Fibroblast of lung (primary cell): ENCODE data around the gene CELF3. TPM values are rescaled to one million over a fixed set of nuclear protein-coding genes. Genes with fewer than 3 reads are reported as not detected.

ENCODE experiments used
- DNase-seq, 2 donors: peaks; one replicate each; pipeline versions ENCODE4 v3.0.0 to v3.0.0-alpha.2; 2010; ENCODE audit warnings: low read depth in 2 of 2
- H2AFZ ChIP-seq: 2 replicates; pipeline ENCODE4 v1.5.1; 2012; ENCODE audit warnings: low read length, control low read depth, inconsistent platforms
- H3K27ac ChIP-seq: 2 replicates; pipeline ENCODE4 v1.5.1; 2011; ENCODE audit warnings: low read length, control low read depth; ENCODE audit not compliant: insufficient read depth
- H3K27me3 ChIP-seq: 2 replicates; pipeline ENCODE4 v1.5.1; 2011; ENCODE audit warnings: mild to moderate bottlenecking, low read length; ENCODE audit not compliant: control insufficient read depth, insufficient read depth
- H3K36me3 ChIP-seq: 2 replicates; pipeline ENCODE4 v1.5.1; 2011; ENCODE audit warnings: low read length; ENCODE audit not compliant: control insufficient read depth, insufficient read depth
- H3K4me1 ChIP-seq: 2 replicates; pipeline ENCODE4 v1.5.1; 2011; ENCODE audit warnings: low read length; ENCODE audit not compliant: control insufficient read depth, insufficient read depth; ENCODE audit errors: extremely low read depth
- H3K4me2 ChIP-seq: 2 replicates; pipeline ENCODE4 v1.5.1; 2011; ENCODE audit warnings: low read length, control low read depth; ENCODE audit not compliant: insufficient read depth; ENCODE audit errors: extremely low read depth
- H3K4me3 ChIP-seq, 4 experiments: fragments of 200-600 bp in 1 of 4; sonication (generic) in 1 of 4; replicated peaks in 1 of 4; 2 replicates each; pipeline ENCODE4 v1.5.1; 2011 to 2016; ENCODE audit warnings: low read length in 4 of 4, low read depth in 3 of 4, mild to moderate bottlenecking in 3 of 4, control low read depth in 2 of 4, inconsistent platforms in 1 of 4, mixed read lengths in 1 of 4; ENCODE audit not compliant: insufficient read depth in 1 of 4; ENCODE audit errors: control extremely low read depth in 1 of 4
- H3K79me2 ChIP-seq: 2 replicates; pipeline ENCODE4 v1.5.1; 2012; ENCODE audit warnings: mild to moderate bottlenecking, low read length, inconsistent platforms; ENCODE audit not compliant: control insufficient read depth, insufficient read depth
- H3K9ac ChIP-seq: 2 replicates; pipeline ENCODE4 v1.5.1; 2011; ENCODE audit warnings: mild to moderate bottlenecking, low read length, control low read depth; ENCODE audit not compliant: insufficient read depth
- H3K9me3 ChIP-seq: 2 replicates; pipeline ENCODE4 v1.5.1; 2012; ENCODE audit warnings: low read depth, low read length; ENCODE audit not compliant: control insufficient read depth, insufficient read depth
- H4K20me1 ChIP-seq: 2 replicates; pipeline ENCODE4 v1.5.1; 2011; ENCODE audit warnings: low read length; ENCODE audit not compliant: control insufficient read depth, insufficient read depth; ENCODE audit errors: extremely low read depth
- EZH2 ChIP-seq: IDR thresholded peaks from 2 replicates; pipeline ENCODE4 v1.5.1; 2012; ENCODE audit warnings: low read length, control low read depth, mild to moderate bottlenecking; ENCODE audit errors: missing control alignments
- polyA plus RNA-seq, 2 donors: library from polyadenylated mRNA; depleted of rRNA in 1 of 2; stranded (reverse) in 1 of 2; unstranded in 1 of 2; fragments of >200 nt; gene quantifications; 2 replicates each; pipeline ENCODE4 v1.2.1, GENCODE V29; 2011 to 2012; ENCODE audit warnings: missing spikeins in 1 of 2
- total RNA-seq: library from RNA; depleted of rRNA; stranded (reverse); fragments of >200 nt; gene quantifications from 2 replicates; pipeline ENCODE4 v1.2.1, GENCODE V29; 2014
- TF ChIP-seq, protein P1 (sequence below), 2 donors: IDR thresholded peaks in 1 of 2; conservative IDR thresholded peaks in 1 of 2; 1 replicate in 1 of 2; 2 replicates in 1 of 2; pipeline ENCODE4 v1.5.1; 2011 to 2012; ENCODE audit warnings: low read length in 2 of 2, control low read depth in 1 of 2, inconsistent platforms in 1 of 2, low read depth in 1 of 2, mild to moderate bottlenecking in 1 of 2

Gene CELF3
- total and polyA plus RNA-seq, 2 donors (not counting 1 experiment from before 2014, with no cell fraction given): not detected

DNA sequence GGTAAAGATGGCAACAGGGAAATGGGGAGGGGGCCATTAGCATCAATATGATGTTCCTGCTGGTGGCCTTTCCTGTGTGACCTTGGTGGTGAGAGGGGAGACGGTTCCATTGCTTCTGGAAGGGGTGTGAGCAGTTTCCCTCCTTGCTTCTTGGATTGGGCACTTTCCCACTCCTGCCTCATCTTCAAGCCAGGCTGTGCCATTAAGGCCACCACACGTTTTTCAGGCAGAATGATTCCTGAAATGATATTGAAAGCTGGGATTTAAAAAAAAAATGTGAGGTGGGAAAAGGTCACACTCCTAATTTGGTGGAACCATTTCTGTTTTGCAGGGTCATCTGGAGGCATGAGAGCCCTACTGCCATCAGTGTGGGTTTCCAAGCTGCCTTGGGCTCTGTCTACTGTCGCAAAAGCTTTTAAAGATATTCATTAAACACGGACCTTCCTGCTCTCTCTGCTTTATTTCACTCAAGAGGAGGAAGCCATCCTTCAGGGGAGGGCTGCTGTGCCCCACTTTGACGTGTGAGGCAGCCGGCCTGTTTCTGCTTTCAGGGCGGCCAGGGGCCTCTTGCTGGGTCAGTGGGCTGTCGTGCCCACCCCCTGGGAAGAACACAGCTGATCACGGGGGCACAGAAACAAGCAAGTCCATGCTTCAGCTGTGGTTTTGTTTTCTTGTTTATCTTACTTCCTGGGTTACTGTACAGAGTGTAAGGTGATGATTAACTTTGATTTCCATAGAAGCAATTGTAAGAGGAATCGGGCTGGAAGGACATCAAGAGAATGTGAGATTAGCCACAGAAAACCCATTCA lies 12.8 kb upstream of the CELF3 start:
- Histone ChIP-seq H3K27me3 (peaks cover 14% of the 10 kb centered on the region), H3K27ac (no peak overlapping the region), H3K4me3 (no peak overlapping the region), H3K9me3 (no peaks in the 10 kb centered on the region), H2AFZ (no peak overlapping the region), H3K9ac (no peak overlapping the region), H4K20me1 (no peaks in the 10 kb centered on the region), H3K79me2 (no peaks in the 10 kb centered on the region), H3K4me2 (no peak overlapping the region), H3K4me1 (no peaks in the 10 kb centered on the region), H3K36me3 (no peaks in the 10 kb centered on the region)
- TF ChIP-seq, protein P1, sequence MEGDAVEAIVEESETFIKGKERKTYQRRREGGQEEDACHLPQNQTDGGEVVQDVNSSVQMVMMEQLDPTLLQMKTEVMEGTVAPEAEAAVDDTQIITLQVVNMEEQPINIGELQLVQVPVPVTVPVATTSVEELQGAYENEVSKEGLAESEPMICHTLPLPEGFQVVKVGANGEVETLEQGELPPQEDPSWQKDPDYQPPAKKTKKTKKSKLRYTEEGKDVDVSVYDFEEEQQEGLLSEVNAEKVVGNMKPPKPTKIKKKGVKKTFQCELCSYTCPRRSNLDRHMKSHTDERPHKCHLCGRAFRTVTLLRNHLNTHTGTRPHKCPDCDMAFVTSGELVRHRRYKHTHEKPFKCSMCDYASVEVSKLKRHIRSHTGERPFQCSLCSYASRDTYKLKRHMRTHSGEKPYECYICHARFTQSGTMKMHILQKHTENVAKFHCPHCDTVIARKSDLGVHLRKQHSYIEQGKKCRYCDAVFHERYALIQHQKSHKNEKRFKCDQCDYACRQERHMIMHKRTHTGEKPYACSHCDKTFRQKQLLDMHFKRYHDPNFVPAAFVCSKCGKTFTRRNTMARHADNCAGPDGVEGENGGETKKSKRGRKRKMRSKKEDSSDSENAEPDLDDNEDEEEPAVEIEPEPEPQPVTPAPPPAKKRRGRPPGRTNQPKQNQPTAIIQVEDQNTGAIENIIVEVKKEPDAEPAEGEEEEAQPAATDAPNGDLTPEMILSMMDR (conservative IDR thresholded peaks at IDR 0.05 in 1 of 2, IDR thresholded peaks at IDR 0.05 in 1 of 2; ENCODE audit: low read depth in 1 of 2, low read length in 2 of 2): no peak
- no peak for TF ChIP-seq EZH2
- DNase-seq: no peak

DNA sequence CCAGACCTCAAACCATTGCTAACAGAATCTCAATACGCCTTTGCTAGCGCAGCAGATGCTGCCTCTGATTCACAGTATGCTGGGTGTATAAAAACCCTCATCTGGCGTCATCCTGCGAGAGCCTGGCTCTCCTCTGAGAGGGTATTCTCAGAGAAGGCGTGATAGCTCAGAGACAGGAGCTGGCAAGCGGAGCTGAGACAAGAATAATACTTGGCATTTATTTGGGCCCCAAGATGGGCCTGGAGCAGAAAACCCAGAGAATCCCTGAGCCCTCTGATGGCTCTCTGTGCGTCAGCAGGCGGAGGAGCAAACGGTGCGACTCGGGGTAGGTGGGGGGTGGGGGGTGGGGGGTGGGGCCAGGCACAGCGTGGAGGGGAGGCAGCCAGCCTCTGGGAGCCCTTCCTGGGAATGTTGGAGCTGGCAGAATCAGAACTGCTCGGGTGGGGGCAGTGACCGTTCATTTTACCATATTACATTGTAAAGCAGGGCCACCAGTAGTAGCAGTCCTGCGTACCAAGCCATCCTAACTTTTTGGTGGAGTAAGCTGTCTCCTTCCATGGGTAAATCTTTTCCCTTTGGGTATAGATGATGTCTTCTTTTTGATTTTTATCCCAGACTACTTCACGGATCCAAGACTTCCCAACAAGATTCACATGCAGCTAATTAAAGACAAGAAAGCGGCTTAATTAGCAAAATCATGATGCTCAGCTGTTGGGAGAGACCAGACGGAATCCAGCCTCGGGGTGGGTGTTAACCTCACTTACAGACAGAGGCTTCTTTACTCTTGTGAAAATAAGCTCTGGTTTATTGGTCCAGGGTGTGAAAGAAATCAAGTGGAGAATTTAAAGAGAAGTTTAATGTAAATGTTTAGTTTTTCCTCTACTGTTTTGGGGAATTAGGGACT lies 11.8 kb upstream of the CELF3 start:
- no peak overlapping the region for H3K9ac ChIP-seq
- peaks cover 16% of the 10 kb centered on the region for H3K27me3 ChIP-seq
- H2AFZ ChIP-seq: no peak overlapping the region

More for the DNA sequence above, 11.8 kb upstream of the CELF3 start:
- H3K9me3 ChIP-seq: no peaks in the 10 kb centered on the region
- H3K27ac ChIP-seq: no peak overlapping the region
- H3K4me2 ChIP-seq: peak overlapping the region; percentile 3
- peak; percentile 54 to 71 for DNase-seq
- TF ChIP-seq EZH2: no peak
- TF ChIP-seq, protein P1 (conservative IDR thresholded peaks at IDR 0.05 in 1 of 2, IDR thresholded peaks at IDR 0.05 in 1 of 2; ENCODE audit: low read depth in 1 of 2, low read length in 2 of 2): no peak
- H3K79me2 ChIP-seq: no peaks in the 10 kb centered on the region
- H3K36me3 ChIP-seq: no peaks in the 10 kb centered on the region
- peak overlapping the region in 1 of 4 experiments; percentile 12 for H3K4me3 ChIP-seq
- H3K4me1 ChIP-seq: no peaks in the 10 kb centered on the region
- no peaks in the 10 kb centered on the region for H4K20me1 ChIP-seq
